ENCODE results near the gene SLFN14.

Gene SLFN14

GRCh38 chr17:35560703-35561102 lies at the start of gene SLFN14:
TSS of gene SLFN14 (minus strand) at chr17:35560819. CDS start at chr17:35558062, 2,757 bp downstream.
- no peak for TF ChIP-seq CTCF (IDR thresholded peaks at IDR 0.05; ENCODE audit: low read depth, low read length, missing control alignments)
- H3K27ac ChIP-seq: no peak within 1 kb of the TSS
- in situ Hi-C loops (cut with HindIII; ENCODE audit: low pct_ligation_motif_present, low sequenced_read_pairs): no loop called here
- DNase-seq: no peak
- H3K27me3 ChIP-seq (replicated peaks): peaks cover 8% of the 10 kb centered on the region
- H3K4me3 ChIP-seq (ENCODE audit: low read depth, low read length): no peak within 1 kb of the TSS
- no peaks in the 10 kb centered on the region for H3K36me3 ChIP-seq (replicated peaks)

GRCh38 chr17:35609831-35610230 lies 49.2 kb upstream of the SLFN14 start:
- TF ChIP-seq CTCF (IDR thresholded peaks at IDR 0.05; ENCODE audit: low read depth, low read length, missing control alignments): no peak
- DNase-seq: no peak
- in situ Hi-C loops (cut with HindIII; ENCODE audit: low pct_ligation_motif_present, low sequenced_read_pairs): no loop called here
- no peak overlapping the region for H3K27ac ChIP-seq
- no peak overlapping the region for H3K4me3 ChIP-seq (ENCODE audit: low read depth, low read length)
- peaks cover 40% of the 10 kb centered on the region for H3K36me3 ChIP-seq (replicated peaks)
- H3K27me3 ChIP-seq (replicated peaks): no peaks in the 10 kb centered on the region

- Histone ChIP-seq H3K36me3 (replicated peaks) (peaks cover 39% of the 10 kb centered on the region), H3K27me3 (replicated peaks) (no peaks in the 10 kb centered on the region), H3K27ac (no peak overlapping the region), H3K4me3 (ENCODE audit: low read depth, low read length) (no peak overlapping the region)
- TF ChIP-seq CTCF (IDR thresholded peaks at IDR 0.05; ENCODE audit: low read depth, low read length, missing control alignments): no peak
- in situ Hi-C loops (cut with HindIII; ENCODE audit: low pct_ligation_motif_present, low sequenced_read_pairs): no loop called here
- DNase-seq: no peak
These were observed 46.7 kb upstream of the SLFN14 start for GRCh38 chr17:35607239-35607847.

GRCh38 chr17:35605678-35606077 lies 45.1 kb upstream of the SLFN14 start:
- Histone ChIP-seq H3K27ac (no peak overlapping the region), H3K4me3 (ENCODE audit: low read depth, low read length) (no peak overlapping the region), H3K36me3 (replicated peaks) (peaks cover 51% of the 10 kb centered on the region), H3K27me3 (replicated peaks) (no peaks in the 10 kb centered on the region)
- TF ChIP-seq CTCF (IDR thresholded peaks at IDR 0.05; ENCODE audit: low read depth, low read length, missing control alignments): no peak
- no peak for DNase-seq
- in situ Hi-C loops (cut with HindIII; ENCODE audit: low pct_ligation_motif_present, low sequenced_read_pairs): no loop called here

GRCh38 chr17:35603674-35604073 lies 43.1 kb upstream of the SLFN14 start:
- peaks cover 56% of the 10 kb centered on the region for H3K36me3 ChIP-seq (replicated peaks)
- H3K27me3 ChIP-seq (replicated peaks): no peaks in the 10 kb centered on the region
- no peak overlapping the region for H3K27ac ChIP-seq
- in situ Hi-C loops (cut with HindIII; ENCODE audit: low pct_ligation_motif_present, low sequenced_read_pairs): no loop called here
- no peak for DNase-seq
- TF ChIP-seq CTCF (IDR thresholded peaks at IDR 0.05; ENCODE audit: low read depth, low read length, missing control alignments): no peak
- no peak overlapping the region for H3K4me3 ChIP-seq (ENCODE audit: low read depth, low read length)

- Histone ChIP-seq H3K27ac (no peak overlapping the region), H3K4me3 (ENCODE audit: low read depth, low read length) (no peak overlapping the region), H3K27me3 (replicated peaks) (no peaks in the 10 kb centered on the region), H3K36me3 (replicated peaks) (peaks cover 71% of the 10 kb centered on the region)
- TF ChIP-seq CTCF (IDR thresholded peaks at IDR 0.05; ENCODE audit: low read depth, low read length, missing control alignments): no peak
- in situ Hi-C loops (cut with HindIII; ENCODE audit: low pct_ligation_motif_present, low sequenced_read_pairs): no loop called here
- no peak for DNase-seq
These were observed 37.0 kb upstream of the SLFN14 start for GRCh38 chr17:35597604-35598003.
